DLD1 (cell line): ENCODE data around the gene ZNF32.

ENCODE experiments used
- in situ Hi-C: cut with HindIII; loops from 2 replicates; pipeline ENCODE4 v1.10.0; 2017; ENCODE audit warnings: low sequenced_read_pairs

The ZNF32 gene, protein sequence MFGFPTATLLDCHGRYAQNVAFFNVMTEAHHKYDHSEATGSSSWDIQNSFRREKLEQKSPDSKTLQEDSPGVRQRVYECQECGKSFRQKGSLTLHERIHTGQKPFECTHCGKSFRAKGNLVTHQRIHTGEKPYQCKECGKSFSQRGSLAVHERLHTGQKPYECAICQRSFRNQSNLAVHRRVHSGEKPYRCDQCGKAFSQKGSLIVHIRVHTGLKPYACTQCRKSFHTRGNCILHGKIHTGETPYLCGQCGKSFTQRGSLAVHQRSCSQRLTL

DNA sequence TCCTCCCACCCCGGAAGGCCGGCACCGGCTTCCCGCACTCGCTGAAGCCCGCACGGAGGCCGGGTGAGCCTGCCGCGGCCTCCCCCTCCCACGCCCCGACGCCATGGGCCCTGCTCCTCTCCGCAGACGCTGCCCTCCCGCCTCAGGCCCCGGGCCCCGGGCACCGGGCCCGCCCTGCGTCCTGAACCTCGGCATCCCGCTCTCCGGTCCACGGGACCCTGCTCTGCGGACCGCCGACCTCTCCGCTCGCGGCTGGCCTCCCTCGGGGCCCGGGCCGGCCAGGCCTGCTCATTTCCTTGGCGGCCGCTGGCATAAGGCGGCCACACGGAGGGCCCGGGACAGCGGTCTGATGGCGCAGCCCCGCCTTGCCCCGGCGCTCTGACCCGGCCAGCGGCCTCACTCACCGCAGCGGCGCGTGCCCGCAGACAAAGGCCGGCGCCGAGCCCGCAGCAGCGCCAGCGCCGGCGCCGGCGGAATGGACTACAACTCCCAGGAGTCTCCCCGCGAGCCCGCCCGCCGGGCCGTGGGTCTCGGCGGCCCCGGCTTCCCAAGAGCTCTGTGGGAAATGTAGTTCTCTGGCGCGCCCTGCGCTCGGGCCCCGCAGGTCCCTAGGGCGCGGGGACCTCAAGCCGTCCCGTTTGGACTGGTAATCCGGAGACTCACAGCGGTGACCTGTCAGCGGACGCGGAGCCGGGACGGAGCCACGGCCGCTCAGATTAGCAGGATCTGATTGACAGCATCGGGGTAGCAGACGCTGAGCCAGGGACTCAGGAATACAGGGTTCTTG, at the start of gene ZNF32:
ZNF32 (minus strand) TSS at position 484 of the 787 bp plus-strand sequence. CDS start 2,748 bp downstream, outside the sequence.
- in situ Hi-C loops, result no loop called here

DNA sequence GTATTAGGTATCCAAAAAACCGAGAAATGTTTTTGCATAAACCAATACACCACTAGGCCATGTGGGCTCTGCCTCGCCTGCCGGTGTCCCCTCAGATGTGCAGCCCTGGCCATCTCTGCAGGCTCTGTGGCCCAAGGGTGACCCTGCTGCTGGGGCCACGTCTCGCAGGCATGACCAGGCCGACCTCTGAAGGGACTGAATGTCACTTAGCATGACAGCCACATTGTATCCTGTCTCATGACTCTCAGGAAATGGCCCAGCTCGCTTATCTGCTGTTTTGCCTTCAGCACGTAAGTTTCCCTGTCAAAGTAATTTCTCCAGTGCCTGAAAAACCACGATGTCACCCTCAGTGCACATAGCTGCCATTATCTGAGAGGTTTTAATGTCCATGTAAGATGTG, 49.5 kb upstream of the ZNF32 start:
- in situ Hi-C loops, result no loop called here

DNA sequence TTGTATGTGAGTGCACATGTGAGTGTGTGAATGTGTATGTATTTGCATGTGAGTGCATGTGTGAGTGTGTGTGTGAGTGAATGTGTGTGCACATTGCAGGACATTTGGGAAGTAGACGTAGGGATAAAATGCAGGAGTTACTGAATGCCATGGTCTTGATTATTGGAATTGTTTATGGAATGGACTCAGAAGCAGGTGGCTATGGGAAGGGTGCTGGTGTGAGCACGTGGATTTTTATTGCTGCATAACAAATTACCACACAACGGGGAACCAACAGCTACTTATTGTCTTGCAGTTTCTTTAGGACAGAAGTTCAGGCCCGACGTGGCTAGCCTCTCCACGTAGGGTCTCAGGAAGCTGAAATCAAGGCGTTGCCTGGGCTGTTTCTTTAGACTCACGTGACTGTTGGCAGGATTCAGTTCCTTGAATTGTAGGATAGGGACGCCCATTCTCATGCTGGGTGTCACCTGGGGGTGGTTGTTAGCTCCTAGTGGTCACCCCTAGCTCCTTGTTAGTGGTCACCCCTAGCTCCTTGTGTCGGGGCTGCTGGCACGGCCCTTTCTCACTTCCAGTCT, 48.3 kb upstream of the ZNF32 start:
- in situ Hi-C loops, result no loop called here

DNA sequence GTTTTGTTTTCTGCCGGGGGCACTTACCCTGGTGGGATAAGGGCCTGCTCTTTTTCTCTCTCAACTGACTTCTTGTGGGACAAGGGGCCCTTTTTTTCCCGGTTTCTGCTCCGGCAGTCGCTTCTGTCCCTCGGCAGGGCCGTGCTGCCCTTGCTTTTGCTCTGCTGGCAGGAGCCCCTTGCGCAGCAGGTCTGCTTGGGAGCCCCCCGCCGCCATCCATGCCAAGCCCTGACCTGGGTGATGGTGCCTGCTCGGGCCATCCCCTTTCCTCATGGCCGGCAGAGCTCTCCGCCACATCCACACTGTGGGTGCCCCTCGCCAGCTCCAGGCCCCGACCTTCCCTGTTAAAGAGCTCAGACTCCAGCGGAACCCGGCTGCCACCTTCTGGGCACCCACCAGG, 47.0 kb upstream of the ZNF32 start:
- in situ Hi-C loops, result no loop called here

DNA sequence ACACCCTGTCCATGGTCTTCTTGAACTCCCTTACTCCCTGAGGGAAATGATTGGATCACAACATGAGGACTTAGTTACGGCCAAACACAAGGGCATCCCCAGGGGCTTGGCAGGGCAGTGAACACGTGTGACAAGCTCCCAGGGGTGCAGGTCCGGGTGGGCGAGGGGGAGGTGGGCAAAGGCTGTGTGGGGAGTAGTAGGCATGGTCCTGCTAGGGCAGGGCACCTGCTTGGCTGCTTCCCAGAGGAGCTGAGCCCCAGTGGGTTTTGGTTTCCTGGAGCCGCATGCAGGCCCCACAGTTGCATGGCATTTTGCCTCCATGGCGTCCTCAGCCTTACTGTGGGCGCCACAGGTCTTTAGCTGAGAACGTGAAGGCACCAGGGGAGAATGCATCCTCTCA, 46.6 kb upstream of the ZNF32 start:
- in situ Hi-C loops, result no loop called here

DNA sequence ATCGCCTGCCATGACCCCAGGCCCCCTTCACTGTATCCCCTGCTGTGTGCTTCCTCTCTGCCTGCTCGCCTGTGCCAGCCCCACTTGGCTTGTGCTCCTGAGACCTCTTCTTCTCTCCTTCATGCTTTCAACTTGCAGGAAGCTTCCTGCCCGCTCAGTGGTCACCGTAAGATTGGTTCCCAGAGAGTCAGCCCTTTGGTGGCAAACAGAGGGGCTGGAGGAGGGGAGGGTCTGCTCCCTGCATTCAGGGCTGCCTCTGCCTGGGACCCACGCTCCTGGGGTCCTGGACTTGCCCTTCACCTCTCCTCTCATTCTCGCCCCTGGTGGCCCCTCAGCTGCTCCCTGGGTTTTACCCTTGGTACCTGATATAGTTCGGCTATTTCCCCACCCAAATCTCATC, 45.8 kb upstream of the ZNF32 start:
- in situ Hi-C loops, result no loop called here

DNA sequence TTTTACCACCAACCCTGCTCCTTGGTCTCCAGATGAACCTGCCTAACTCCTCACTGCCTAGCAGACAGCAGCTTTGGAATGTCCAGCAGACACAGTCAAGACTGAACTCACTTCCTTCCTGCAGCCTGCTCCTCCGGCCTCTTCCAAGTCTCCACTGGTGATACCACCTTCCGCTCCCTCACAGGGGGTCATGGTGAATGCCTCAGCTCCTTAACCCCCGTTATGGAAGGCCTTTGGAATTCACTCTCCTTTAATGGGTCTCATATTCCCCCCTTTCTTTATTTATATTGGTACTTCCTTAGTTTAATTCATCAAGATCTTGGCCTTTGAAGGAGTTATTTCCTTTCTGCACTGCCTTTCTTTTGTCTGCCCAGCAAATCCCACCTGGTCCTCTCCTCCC, 44.9 kb upstream of the ZNF32 start:
- in situ Hi-C loops, result no loop called here

DNA sequence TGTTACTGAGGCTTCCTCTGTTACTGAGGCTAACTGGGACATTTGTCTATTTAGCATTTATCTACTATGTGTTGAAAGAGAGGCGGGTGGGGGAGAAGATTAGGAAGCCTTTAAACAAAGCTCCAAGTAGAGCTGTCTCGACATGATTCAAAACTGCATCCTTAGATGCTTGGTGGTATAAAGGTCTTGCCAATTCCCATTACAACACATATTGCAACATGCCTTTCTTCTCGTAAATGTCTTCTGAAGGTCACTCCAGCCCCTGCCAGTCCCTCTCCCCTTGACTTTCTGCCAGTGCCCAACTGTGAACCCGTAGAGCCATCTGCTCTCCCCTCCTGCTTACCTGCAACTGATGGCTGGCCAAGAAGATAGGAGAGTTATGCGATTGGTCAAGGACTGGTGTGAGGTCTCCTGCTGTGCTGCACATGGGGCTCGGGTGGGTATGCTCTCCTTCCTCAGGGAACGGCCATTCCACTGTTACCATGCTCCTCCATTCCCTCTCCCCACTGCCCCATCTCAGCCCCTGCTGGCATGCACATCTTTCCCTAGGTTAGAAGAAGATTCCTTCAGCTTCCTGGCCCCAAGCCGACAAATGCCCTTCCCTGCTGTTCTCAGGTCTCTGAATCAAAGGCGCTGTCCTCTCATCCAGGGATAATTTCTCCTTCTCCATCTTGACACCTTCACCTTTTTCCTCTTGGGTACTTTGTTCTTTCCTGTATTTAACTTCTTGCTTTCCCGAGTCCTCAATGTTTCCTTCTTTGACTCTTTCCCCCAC, 43.6 kb upstream of the ZNF32 start:
- in situ Hi-C loops, result no loop called here

DNA sequence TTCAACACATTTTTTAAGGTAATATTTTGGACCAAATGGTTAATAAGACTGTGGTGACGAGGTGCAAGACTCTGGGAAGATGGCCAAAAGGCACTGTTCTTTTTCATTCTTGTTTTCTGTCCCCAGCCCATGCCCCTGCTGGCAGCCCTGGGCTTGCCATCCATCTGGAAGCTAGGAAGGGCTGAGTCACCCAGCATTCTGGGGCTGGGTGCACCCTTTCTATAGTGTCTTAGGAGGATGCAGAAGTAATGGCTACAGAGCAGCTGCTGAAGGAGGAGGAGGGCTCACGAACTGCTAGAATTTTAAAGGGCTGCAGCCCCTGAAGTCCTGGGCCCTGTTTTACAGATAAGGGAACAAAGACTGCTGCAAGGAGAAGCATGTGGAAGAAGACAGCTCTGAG, 42.8 kb upstream of the ZNF32 start:
- in situ Hi-C loops, result no loop called here

DNA sequence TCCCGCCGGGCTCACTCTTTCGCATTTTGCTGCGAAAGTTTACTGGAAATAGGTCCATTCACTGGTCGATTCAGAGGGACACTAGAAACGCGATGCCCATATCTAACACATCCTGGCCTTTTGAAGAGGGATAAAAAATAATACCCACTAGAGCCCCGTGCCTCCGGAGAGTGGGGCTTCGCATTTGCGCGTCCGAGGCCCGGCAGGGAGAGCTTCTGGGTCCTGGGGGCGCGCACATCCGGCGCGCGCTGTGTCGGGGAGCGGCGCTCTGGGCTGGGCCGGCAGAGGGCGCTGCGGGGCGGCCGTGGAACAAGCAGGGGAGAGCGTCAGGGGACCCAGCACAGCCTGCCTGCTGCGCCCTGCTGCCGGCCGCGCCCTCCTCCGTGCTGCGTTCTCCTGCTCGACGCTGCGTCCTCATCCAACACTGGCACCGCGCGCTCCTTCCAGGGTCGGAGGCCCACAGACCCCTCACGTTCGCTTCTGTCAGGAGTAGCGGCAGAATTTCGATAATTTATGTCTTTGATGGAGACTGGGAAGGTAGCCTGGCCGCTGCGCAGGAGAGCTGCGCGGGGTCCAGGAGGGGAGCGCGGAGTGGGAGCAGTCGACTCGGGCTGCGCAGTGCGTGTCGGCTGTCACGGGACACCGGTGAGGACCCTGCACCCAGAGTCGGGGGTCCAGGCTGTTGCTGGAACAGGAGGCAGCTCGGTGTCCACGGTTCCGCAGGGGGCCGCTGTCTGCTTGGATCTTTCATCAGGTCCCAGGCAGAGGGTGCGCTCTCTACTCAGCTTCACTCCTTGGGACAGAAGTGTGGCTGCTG, 41.5 kb upstream of the ZNF32 start:
- in situ Hi-C loops, result no loop called here

DNA sequence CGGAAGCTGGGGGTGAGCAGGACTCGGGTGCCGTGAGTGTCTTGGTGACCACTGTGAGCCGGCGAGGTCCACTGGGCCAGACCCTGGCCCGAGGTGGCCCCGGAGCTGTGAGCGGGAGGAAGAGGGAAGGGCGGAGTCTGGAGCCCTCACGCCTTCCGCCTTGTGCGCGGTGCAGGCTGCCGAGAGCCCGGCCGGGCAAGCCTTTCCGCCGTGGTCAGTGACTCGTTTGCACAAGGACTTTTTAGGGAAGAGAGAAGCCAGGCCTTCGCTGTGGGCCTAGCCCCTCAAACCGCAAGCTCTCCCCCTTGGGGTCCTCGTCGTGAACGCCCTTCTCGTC, 40.9 kb upstream of the ZNF32 start:
- in situ Hi-C loops, result no loop called here

DNA sequence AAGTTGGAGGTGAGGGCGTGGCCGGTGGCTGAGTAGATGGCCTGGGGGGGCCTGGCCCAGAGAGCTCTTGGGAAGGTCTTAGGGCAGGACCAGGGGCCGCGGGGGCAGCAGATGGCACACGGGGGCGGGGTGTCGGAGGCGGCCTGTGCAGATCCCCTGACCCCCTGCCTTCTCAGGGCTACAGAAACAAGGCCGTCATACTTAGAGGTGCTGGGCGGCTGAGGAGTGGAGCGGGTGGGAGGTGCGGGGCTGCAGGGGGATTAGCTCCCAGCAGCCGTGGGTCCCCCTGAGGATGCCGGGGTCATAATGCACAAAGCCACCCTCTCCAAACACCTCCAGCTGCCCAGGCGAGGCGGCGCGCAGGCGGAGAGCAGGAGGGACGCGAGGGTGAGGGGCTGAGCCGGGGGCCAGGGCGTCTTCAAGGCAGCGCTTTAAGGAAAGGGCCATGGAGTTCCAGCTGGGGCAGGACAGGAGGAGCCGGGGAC, 40.4 kb upstream of the ZNF32 start:
- in situ Hi-C loops, result no loop called here

DNA sequence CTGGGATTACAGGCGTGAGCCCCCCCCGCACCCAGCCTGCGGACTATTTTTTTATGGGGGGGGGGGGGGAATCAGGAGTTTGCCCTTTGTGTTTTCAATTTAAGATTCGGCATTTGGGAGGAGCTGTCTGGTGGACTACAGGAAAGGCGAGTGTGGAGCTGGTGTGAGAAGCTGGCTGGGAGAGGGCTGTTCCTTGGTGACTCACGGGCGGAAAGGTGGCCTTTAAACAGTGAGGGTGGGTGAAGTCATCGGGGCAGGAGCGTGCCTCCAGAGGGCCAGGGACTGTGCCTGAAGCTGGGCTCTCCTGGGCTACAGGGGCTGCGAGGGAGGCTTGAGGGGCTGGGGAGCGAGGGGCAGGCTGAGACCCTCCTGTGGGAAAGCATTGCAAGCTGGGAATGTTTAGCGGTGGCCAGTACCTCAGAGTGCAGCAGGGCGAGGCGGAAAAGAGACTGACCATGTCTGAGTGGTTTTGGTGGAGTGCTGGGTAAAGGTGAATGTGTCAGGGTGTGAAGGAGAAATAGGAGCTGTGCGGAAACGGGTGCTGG, 39.7 kb upstream of the ZNF32 start:
- in situ Hi-C loops, result no loop called here

DNA sequence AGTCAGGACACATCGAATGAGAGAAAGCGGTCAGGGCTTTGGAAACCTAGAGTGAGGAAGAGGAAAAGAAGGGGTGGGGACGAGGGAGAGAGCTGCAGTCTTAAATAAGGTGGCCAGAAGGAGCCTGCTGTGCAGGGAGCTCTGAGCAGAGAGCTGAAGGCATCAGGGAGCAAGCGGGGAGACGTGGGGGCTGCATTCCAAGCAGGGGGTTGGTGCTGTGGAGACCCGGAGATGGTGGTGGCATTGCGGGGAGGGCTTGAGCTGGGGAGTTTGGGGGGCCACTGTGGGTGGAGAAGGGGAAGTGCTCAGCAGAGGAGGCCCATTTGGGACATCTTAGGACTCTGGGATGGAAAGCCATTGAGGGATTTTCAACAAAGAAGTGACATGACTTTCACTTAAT, 38.7 kb upstream of the ZNF32 start:
- in situ Hi-C loops, result no loop called here

DNA sequence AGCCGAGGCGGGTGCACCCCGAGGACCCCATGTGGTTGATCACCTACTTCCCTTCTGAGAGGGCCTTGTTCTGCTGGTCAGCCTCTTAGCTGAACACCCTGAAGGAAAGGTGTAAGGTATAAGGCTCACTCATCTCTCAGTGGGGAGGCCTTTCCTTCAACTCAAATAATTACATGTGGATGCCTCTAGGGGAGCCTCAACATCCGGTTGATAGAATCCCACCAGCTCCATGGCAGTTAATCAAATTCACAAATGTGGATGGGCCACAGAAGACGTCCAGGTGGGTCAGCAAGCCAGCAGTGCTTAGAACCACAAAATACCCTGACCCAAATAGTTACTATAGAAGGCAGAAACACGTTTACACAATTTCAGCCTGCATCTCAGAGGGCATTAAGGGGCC, 37.7 kb upstream of the ZNF32 start:
- in situ Hi-C loops, result no loop called here

DNA sequence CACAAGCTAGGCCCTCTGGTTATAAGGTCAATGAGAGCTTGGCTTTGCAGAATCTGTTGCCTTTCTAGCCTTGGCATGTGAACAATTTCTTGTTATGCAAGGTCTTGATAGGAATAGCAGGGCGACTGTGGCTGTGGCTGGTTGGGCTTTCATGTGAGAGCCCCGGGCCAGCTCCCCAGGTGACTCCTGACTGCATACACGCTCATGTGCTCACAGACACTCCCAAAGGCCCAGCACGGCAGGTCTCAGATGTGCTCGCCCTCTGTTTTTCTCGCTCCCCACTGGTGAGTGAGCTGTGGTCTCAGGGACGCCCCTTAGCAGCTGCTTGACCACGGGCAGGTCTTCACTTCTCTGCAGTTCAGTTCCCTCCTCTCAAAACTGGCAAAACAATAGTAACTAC, 37.1 kb upstream of the ZNF32 start:
- in situ Hi-C loops, result no loop called here

DNA sequence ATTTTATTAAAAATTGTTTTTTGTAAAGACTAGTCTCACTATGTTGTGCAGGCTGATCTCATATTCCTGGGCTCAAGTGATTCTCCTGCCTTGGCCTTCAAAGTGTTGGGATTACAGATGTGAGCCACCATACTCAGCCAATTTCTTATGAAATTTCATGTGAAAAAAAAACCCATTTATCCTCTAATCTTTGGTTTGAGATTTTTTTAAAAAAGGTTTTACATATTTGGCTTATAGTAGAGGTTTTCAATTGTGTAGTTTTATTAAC, 35.5 kb upstream of the ZNF32 start:
- in situ Hi-C loops, result no loop called here

DNA sequence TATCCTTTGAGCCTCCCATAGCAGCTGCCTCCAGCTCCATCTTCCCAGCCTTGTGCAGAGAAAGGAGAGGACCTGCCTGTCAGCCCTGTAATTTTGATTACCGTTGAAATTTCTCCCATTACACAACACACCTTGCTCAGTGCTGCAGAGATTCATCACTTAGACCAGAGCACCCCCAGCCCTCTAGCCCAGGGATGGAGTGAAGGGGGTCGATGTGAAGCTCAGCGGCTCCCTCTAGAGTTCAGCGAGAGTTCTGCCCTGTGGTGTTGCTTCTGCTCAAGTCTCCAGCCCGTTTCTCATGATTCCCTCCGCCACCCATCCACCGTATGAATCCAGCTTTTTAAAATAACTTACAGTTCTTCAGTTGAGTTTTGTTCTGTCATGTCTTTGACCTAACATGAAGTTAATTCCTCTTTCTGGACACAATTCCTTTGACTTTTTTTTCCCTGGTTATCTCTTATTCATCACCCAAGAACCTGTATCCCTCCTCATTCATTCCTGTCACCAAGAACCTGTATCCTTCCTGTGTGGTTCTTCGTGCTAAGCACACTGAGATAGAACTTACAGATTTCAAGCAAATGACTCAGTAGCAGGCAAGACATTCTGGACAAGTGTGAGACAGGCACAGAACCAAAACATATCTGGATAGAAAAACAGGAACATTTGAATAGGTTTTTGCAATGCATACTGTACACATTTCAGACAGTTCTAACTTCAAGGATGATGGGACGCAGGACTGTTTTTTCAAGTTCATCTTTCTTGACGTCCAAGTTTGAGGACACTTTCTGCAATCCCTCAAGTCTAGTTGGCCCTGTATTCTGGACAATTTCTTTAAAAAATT, 35.0 kb upstream of the ZNF32 start:
- in situ Hi-C loops, result no loop called here

DNA sequence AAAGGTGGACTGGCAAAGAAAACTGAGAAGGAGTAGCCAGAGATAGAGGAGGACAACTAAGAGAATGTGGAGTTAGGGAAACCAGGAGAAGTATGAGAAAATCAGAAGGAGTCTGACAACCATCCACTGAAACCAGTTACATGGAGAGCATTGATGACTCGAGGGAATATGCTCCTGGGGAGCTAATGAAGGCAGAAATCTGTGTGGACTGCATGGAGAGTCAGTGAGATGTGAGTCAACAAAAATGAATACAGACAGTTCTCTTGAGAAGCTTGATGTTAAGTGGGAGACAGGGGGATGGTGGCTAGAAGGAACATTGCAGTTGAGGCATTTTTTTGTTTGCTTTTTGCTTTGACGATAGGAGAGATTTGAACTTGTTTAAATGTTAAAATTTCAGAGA, 34.3 kb upstream of the ZNF32 start:
- in situ Hi-C loops, result no loop called here

DNA sequence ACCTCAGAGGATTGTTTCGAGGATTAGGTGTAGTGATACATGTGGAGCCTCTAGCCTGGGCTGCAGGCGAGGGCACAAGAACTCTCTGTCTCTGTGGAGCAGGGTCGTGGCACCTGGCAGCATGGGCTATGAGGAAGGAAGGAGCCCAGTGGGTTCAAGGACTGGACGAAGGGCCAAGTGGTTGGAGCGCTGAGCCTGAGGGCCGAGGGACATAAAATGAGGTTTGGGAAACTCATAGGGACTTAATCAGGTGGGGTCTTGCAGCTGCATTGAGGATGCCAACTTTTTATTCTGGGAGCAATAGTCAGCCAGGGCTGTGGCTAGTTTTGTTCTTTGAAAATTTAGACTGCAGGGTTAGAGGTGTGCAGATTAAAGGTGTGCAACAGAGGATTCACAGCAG, 33.0 kb upstream of the ZNF32 start:
- in situ Hi-C loops, result no loop called here
